Epithelial cell of prostate (primary cell): ENCODE measurements around the gene TAF12.
"Not testable (repeated sequence)": the region's sequence is repeated elsewhere in the genome, so short reads cannot be mapped to it uniquely, and the experiment has no call there.

Source experiments
- DNase-seq: peaks from one replicate; pipeline ENCODE4 v3.0.0-alpha.2; 2011; ENCODE audit warnings: low read depth, low spot score
- H3K27ac ChIP-seq: fragments of 450-650 bp; 2 replicates; pipeline ENCODE4 v1.5.1; 2017; ENCODE audit warnings: mild to moderate bottlenecking

TAF12 gene

DNA sequence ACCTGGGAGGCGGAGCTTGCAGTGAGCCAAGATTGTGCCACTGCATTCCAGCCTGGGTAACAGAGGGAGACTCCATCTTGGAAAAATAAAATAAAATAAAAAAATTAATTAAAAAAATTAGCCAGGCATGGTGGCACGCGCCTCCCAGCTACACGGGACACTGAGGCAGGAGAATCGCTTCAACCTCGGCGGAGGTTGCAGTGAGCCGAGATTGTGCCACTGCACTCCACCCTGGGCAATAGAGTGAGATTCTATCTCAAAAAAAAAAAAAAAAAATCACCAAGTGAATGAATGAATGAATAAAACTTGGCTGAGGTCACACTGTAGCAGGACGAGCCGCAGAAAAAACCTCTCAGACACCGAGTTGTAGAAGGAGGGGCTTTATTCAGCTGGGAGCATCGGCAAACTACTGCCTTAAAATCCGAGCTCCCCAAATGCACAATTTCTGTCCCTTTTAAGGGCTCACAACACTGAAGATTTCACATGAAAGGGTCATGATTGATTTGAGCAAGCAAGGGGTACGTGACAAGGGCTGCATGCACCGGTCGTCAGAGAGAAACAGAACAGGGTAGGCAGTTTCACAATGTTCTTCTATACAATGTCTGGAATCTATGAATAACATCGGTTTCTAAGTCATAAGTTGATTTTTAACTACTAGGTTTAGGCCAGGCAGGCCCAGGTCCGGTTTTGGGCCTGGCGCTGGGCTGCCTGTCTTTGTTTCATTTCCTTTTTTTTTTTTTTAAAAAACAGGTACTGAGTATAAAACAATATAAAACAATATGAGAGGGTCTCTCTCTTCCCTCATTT is 56.1 kb downstream of the TAF12 start:
- not testable (repeated sequence) for DNase-seq

DNA sequence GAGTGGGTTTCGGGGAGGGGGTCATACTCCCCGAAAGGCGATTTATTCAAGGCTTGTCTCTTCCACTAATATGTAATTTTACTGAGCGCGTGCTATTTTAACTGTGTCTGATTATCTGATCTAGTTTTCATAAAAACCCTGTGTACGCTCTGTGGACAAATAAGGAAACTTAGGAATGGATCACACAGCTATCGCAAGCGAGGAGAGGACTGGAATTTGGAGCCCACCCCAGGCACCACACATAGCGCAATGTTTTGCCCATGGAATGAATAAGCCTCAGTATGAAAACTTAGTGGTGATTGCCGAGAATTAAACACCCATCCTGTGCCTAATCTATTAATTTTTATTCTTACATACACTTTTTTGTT is 60.6 kb downstream of the TAF12 start:
- peak overlapping the region; percentile 88 for H3K27ac ChIP-seq
- no peak for DNase-seq

More for the DNA sequence above, 56.1 kb downstream of the TAF12 start:
- H3K27ac ChIP-seq, result not testable (repeated sequence)

DNA sequence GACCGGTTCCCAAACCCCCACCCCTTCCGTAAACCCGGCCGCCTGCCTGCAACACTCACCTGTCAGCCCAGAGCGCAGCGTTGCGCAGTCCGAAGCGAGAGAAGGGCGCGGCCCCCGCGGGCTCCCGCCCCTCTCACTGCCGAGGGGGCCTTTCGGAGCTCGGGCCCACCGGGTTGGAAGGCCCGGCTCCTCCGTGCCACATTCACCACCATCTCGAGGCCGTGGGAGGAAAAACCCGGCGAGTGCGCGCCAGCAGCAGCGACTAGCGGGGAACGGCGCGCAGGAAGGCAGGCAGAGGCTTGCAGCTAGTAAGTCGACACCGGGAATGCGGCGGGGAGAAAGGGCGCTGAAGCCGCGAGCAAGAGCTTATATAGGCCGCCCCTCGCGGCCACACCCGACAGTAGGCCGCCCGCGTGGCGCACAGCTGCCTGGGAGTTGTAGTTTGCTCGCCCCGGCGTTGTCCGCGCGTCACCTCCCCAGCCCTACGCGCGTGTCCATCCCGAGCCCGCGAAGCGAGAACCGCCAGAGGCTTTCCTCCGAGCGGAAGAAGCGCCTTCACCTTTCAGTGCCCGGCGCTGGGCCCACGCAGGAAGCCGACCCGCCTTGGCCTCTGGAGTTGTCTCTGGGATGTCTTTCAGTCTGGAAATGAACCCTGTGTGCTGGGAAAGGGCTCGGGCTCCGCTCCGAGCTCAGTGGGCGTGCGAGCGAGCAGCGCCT is 61.2 kb downstream of the TAF12 start:
- DNase-seq, result peak; percentile 82
- peak overlapping the region; percentile 88 for H3K27ac ChIP-seq

DNA sequence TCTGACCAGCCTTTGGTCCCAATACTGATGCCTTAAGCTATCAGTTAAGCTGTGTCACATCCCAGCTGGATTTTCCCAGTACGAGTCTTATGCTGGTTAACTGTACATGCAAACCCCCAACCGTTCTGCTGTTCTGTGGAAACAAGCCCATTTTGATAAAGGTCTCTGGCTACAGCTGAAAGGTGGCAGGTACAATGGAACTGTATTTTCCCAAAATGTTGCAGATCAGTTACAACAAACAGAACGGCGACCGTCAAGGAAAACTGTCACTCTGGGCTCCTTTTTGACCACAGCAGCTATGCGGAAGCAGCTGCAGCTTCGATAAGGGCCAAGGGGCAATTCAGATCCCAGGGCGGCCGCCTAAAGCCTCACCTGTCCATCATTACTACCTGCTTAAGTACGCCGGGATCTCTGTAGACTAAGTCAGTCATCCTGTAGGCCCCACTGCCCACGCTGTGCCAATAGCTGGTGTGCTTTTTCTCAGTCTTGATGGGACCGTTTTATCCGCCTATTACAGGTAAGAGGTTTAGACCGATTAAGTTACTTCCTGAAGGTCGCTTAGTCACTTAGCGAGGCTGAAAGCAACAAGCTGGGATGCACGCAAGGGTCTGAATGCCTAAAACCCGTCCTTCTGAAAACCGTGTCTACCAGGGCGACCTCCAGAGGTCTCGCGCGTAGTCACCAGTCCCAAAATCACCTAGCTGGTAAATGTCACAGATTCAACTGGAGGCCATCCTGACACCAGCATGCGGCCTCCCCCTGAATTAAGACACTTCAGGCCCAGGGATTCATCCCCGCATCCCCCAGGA is 61.9 kb downstream of the TAF12 start:
- no peak for DNase-seq

DNA sequence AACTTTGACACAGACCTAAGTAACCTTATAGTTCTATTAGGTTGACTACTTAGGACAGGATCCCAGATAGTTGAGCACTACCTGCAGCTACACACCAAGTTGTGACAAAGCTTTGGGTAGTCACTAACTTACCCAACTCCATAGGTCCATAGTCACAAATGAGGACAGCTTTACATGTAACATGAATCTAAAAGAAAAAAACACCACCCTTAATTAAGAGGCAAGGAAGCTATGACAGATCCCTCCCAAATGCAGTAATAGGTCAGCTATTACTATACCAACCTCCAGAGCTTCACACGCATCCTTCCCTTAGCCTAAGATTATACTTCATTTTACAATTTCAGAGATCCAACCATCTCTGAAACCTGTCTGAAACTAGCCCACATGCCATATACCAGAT is 63.5 kb downstream of the TAF12 start:
- DNase-seq, result no peak

More for the DNA sequence above, 61.9 kb downstream of the TAF12 start:
- peak overlapping the region; percentile 88 for H3K27ac ChIP-seq

DNA sequence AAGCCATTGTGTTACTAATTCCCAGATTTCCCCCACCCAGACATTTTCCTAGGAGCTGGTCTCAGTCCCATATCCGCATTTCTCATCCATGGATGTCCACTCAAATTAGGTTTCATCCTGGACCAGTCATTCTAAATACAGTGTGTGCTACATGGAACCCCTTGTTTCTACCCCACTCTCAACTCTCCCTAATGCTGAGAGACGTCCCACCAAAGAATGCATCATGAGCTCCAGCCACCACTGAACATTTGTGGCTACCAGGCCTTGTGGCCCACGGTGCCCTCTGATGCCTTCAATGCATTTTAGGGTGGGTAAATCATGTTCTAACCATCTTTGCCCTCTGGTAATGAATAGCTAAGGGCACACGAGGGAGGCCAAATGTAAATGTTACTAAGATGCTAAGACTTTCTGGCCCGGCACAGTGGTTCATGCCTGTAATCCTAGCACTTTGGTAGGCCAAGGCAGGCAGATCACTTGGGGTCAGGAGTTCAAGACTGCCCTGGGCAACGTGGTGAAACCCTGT is 64.1 kb downstream of the TAF12 start:
- peak overlapping the region; percentile 88 for H3K27ac ChIP-seq
- no peak for DNase-seq

More for the DNA sequence above, 63.5 kb downstream of the TAF12 start:
- H3K27ac ChIP-seq, result peak overlapping the region; percentile 88

DNA sequence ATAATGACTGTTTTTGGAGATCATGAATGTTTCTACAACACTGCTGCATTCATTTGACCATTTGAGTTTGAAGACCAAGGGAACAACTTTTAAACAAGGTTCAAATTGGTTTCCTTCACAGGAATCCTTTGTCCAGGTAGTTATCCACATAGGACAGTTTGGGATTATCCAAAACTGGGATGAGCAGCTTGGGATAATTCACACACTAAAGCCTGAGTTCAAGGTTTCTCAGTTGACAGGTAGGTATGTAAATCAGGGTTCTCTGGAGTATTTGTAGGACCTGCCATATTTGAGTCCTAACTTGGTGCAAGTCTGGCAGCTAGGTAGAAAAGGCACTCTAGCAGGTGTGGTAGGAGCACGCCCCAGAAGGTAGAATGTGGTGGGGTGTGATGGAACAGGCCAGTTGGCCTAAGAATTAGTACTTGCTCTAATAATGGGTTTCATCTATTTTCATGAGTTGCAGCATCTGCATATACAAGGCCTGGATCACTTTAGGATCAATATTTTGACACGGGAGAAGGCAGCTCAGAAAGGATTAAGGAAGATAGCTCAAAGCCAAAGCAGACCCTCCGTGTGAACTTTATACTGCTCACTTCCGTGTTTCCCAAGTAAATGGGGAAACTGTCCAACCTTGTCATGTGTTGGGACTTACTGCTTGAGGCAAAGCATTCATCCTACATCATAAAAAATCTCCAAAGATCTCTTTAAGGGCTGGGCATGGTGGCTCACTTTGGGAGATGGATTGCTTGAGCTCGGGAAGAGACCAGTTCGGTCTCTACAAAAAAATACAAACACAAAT is 64.9 kb downstream of the TAF12 start:
- no peak for DNase-seq
- peak overlapping the region; percentile 88 for H3K27ac ChIP-seq

DNA sequence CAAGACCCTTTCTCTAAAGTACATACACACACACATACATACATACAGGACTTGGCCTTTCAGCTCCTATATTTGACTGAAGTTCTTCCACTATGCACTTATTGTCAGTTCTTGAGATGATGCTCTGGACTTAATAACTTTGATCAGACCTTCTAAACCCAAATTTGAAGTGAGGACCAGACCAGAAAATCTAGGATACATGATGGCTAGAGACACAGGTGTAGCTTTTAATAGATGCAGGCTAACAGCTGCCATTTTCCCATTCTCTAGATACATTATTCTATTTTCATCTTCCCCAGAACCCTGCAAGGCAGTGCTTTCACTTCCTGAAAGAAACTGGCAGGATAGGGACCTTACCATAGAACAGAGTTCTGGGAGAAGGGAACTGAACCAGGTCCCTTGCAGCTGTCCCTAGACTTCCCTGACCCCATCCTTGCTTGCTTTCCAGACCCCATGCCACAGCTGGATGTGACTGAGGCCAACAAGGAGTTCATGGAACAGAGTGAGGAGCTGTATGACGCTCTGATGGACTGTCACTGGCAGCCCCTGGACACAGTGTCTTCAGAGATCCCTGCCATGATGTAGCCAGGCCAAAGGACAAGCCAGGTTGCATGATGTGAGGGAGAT is 65.7 kb downstream of the TAF12 start:
- peak overlapping the region; percentile 88 for H3K27ac ChIP-seq
- DNase-seq, result no peak

DNA sequence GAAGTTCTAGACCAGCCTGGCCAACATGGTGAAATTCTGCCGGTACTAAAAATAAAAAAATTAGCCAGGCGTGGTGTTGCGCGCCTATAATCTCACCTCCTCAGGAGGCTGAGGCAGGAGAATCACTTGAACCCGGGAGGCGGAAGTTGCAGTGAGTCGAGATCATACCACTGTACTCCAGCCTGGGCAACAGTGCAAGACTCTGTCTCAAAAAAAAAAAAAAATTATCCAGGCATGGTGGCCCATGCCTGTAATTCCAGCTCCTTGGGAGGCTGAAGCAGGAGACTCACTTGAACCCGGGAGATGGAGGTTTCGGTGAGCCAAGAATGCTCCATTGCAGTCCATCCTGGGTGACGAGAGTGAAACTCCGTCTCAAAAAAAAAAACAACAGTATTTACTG is 69.3 kb downstream of the TAF12 start:
- DNase-seq, result no peak
- peak overlapping the region; percentile 34 for H3K27ac ChIP-seq

DNA sequence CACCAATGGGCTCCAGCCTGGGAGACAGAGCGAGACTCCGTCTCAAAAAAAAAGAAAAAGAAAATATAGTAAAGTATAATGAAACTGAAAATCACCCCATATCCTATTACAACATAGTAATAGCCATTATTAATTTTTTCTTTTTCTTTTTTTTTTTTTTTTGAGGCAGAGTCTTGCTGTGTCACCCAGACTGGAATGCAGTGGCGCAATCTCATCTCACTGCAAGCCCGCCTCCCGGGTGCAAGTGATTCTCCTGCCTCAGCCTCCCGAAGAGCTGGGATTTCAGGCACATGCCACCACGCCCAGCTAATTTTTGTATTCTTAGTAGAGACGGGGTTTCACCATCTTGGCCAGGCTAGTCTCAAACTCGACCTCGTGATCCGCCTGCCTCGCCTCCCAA is 70.0 kb downstream of the TAF12 start:
- peak overlapping the region; percentile 34 for H3K27ac ChIP-seq
- not testable (repeated sequence) for DNase-seq

DNA sequence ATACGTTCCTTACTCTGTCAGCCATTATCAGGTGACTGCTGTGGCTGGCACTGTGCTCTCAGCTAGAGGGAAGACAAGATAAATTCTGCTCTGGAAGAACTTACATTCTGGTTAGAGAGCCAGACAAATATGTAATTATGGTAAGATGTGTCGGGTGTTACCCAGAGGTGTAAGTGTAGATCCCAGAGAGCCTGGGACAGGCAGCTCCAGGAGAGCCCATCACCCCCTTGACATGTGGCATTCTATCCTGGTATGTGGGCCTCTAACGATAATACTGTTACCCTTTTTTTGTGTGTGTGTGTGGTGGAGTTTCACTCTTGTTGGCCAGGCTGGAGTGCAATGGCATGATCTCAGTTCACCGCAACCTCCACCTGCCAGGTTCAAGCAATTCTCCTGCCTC is 71.0 kb downstream of the TAF12 start:
- H3K27ac ChIP-seq, result no peak overlapping the region
- DNase-seq, result no peak

DNA sequence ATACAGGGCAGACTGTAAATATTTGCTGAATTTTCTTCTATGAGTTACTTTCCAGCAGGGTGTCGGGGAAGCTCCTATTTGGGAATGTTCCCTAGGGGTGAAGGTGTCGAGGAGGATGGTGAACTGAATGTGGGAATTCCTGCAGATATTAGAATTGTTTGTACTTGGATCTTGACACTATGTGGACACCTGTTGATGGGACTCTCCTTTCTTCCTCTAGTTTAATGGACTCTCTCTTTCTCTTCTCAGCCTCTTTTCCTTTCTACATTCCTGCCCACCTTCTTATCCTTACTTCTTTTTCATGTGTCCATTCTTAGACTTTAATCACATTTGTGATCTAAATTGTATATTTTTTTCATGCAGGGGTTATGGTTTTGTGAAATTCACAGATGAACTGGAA is 75.9 kb downstream of the TAF12 start:
- DNase-seq, result no peak
- H3K27ac ChIP-seq, result no peak overlapping the region

DNA sequence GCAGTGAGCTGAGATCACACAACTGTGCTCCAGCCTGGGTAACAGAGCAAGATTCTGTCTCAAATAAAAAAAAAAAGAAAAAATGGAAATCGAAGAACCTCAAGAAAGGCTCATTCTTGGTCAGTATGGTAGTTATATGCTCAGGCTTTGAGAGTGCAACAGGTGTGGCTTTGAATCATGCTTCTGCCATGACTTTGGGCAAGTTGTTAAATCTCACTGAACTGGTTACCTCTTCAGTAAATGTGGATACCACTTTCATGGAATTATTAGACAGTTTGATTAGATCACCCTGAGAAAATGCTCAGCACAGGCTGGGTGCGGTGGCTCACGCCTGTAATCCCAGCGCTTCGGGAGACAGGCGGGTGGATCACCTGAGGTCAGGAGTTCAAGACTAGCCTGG is 77.1 kb downstream of the TAF12 start:
- no peak overlapping the region for H3K27ac ChIP-seq
- no peak for DNase-seq

DNA sequence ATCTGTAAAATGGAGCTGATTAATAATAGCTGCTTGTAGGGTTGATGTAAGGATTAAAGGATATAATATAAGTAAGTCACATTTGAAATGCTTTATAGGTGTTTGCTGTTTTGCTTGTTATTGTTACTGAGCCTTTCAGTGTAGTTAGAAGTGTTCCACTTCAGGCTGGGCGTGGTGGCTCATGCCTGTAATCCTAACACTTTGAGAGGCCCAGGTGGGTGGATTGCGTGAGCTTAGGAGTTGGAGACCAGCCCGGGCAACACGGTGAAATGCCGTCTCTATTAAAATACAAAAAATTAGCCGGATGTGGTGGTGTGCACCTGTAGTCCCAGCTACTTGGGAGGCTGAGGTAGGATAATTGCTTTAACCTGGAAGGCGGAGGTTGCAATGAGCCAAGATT is 77.8 kb downstream of the TAF12 start:
- DNase-seq, result no peak
- H3K27ac ChIP-seq, result no peak overlapping the region

DNA sequence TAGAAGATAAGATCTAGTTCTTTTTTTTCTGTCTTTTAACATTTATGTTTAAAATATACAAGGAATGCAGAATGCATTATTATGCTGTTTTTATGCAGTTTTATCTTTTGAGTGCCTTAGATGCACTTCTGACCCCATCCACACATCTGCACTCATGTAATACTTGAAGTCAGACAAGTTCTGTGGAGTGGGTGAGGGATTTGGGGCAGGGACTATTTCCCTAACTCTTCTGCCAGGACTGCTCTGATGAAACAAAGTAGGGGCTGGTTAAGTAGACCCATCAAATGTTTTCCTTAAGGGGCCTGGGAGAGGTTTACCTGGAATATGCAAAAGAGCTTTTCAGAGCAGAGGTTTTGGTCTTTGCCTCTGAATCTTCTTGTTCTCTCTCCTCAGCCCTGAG is 78.6 kb downstream of the TAF12 start:
- H3K27ac ChIP-seq, result no peak overlapping the region
- DNase-seq, result no peak

DNA sequence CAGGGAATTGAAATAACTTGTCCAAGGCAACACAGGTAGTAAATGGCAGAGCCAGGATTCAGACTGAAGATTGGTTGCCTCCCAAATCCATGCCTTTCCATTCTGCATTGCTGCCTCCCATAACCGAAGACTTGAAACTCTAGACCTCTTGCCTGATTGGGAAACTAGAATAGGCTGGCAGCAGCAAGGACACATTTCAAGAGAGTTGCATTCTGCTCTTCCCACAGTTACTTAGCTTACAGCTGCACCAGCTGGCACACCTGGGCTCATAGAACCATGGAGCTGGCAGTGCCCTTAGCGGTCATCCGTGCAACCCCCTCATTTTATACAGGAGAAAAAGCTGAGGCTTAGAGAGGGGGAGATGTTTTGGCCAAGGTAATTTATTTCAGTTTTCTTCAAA is 82.0 kb downstream of the TAF12 start:
- DNase-seq, result no peak
- H3K27ac ChIP-seq, result no peak overlapping the region
